ENCODE data around the gene THAP8. TPM values are rescaled to one million over a fixed set of nuclear protein-coding genes. Genes with fewer than 3 reads are reported as not detected.

Gene THAP8
- total RNA-seq, 4 donors from 2014 or later = 6.3 to 21.3 (median 12.1) TPM

DNA sequence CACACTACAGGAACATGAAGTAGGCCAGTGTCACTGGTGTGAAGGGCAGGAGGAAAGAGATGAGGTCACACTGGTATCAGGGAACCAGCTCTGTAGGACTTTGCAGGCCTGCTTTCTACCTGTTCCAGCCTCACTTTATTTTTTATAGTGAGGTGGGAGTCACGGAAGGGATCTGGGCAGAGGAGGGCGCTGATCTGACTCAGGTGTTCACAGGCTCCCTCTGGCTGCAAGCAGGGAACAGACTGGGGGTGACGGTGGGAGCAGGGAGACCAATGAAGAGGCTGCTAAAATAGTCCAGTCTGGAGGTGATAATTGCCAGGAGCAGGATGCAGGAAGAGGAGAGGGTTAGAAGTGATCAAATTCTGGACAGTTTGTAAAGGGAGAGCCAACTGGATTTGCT lies 2.8 kb downstream of the THAP8 start:
- DNase-seq (ENCODE audit: extremely low spot score) = no peak

DNA sequence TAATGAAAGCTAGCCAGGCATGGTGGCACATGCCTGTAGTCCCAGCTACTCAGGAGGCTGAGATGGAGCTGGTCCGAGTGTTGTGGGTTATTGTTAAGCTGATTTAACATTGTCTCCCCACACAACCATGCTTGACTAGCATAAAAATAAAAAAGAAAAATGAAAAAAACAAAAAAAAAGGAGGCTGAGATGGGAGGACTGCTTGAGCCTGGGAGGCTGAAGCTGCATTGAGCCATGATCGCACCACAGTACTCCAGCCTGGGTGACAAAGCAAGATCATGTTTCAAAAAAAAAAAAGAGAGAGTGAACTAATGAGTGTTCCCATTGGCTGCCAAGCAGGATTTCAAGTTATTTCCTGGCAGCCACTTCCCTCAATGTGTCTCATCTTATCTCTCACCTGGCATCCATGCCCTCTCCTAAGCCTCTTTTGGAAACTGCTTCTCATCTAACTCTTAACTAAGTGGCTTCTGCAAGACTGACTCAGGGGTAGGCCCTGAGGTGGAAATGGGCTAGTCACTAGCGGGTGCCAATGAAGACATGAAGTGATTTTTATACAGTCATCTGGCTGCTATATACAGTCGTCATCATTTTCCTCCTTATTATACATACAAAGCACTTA lies 4.9 kb downstream of the THAP8 start:
- WGBS = 98% methylated on average over 4 of the region's 4 CpGs
- H3K9me3 ChIP-seq = no peaks in the 10 kb centered on the region
- no peaks in the 10 kb centered on the region for H3K36me3 ChIP-seq
- no peaks in the 10 kb centered on the region for H3K27me3 ChIP-seq
- DNase-seq (ENCODE audit: extremely low spot score) = no peak
- TF ChIP-seq, protein P1, sequence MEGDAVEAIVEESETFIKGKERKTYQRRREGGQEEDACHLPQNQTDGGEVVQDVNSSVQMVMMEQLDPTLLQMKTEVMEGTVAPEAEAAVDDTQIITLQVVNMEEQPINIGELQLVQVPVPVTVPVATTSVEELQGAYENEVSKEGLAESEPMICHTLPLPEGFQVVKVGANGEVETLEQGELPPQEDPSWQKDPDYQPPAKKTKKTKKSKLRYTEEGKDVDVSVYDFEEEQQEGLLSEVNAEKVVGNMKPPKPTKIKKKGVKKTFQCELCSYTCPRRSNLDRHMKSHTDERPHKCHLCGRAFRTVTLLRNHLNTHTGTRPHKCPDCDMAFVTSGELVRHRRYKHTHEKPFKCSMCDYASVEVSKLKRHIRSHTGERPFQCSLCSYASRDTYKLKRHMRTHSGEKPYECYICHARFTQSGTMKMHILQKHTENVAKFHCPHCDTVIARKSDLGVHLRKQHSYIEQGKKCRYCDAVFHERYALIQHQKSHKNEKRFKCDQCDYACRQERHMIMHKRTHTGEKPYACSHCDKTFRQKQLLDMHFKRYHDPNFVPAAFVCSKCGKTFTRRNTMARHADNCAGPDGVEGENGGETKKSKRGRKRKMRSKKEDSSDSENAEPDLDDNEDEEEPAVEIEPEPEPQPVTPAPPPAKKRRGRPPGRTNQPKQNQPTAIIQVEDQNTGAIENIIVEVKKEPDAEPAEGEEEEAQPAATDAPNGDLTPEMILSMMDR (IDR thresholded peaks at IDR 0.05) = no peak
- TF ChIP-seq EP300 (IDR thresholded peaks at IDR 0.05) (no peak), POLR2AphosphoS5 (IDR thresholded peaks at IDR 0.05) (no peak), POLR2A (IDR thresholded peaks at IDR 0.05; ENCODE audit: low read depth) (no peak)
- peaks cover 0 to 52% (median 50%) of the 10 kb centered on the region in 4 donors for H3K4me1 ChIP-seq
- H3K27ac ChIP-seq (replicated peaks in 1 of 4) = peak overlapping the region in 1 of 4 donors; percentile 15
- intact Hi-C loops (cut with DNase I) = no loop called here
- no peak overlapping the region for H3K4me3 ChIP-seq

More for the DNA sequence above, 2.8 kb downstream of the THAP8 start:
- H3K4me1 ChIP-seq = peaks cover 7 to 43% (median 40%) of the 10 kb centered on the region in 4 donors
- peak overlapping the region; percentile 46 to 95 (median 74) for H3K27ac ChIP-seq (replicated peaks in 1 of 4)
- intact Hi-C loops (cut with DNase I) = no loop called here
- H3K9me3 ChIP-seq = no peaks in the 10 kb centered on the region
- no peak overlapping the region for H3K4me3 ChIP-seq
- WGBS = 44% methylated on average over 3 of the region's 3 CpGs
- TF ChIP-seq POLR2A (IDR thresholded peaks at IDR 0.05; ENCODE audit: low read depth) = no peak
- TF ChIP-seq, protein P1 (IDR thresholded peaks at IDR 0.05) = peak; percentile 24 to 48 (median 41)
- TF ChIP-seq EP300 (IDR thresholded peaks at IDR 0.05) = no peak
- no peaks in the 10 kb centered on the region for H3K36me3 ChIP-seq
- no peaks in the 10 kb centered on the region for H3K27me3 ChIP-seq

- peaks cover 0 to 62% (median 59%) of the 10 kb centered on the region in 4 donors for H3K4me1 ChIP-seq
- no peaks in the 10 kb centered on the region for H3K27me3 ChIP-seq
- H3K9me3 ChIP-seq = no peaks in the 10 kb centered on the region
- no peak overlapping the region for H3K4me3 ChIP-seq
- TF ChIP-seq, protein P1 (IDR thresholded peaks at IDR 0.05) = no peak
- TF ChIP-seq EP300 (IDR thresholded peaks at IDR 0.05) (no peak), POLR2AphosphoS5 (IDR thresholded peaks at IDR 0.05) (no peak), POLR2A (IDR thresholded peaks at IDR 0.05; ENCODE audit: low read depth) (no peak)
- no peak for DNase-seq (ENCODE audit: extremely low spot score)
- no peaks in the 10 kb centered on the region for H3K36me3 ChIP-seq
- H3K27ac ChIP-seq (replicated peaks in 1 of 4) = peak overlapping the region; percentile 62 to 79 (median 69)
- intact Hi-C loops (cut with DNase I) = no loop called here
These were observed 6.2 kb downstream of the THAP8 start for GRCh38 chr19:36047835-36048234.

- TF ChIP-seq POLR2AphosphoS5 (IDR thresholded peaks at IDR 0.05) = peak; percentile 37 to 42
- no peak for TF ChIP-seq POLR2A (IDR thresholded peaks at IDR 0.05; ENCODE audit: low read depth)
- WGBS = 69% methylated on average over 5 of the region's 5 CpGs
- no peak overlapping the region for H3K4me3 ChIP-seq
- peaks cover 0 to 68% (median 64%) of the 10 kb centered on the region in 4 donors for H3K4me1 ChIP-seq
- intact Hi-C loops (cut with DNase I) = no loop called here
- H3K36me3 ChIP-seq = no peaks in the 10 kb centered on the region
- no peaks in the 10 kb centered on the region for H3K27me3 ChIP-seq
- H3K27ac ChIP-seq (replicated peaks in 1 of 4) = peak overlapping the region; percentile 62 to 79 (median 69)
- no peak for DNase-seq (ENCODE audit: extremely low spot score)
- no peaks in the 10 kb centered on the region for H3K9me3 ChIP-seq
These were observed 7.5 kb downstream of the THAP8 start for GRCh38 chr19:36046443-36047050.

DNA sequence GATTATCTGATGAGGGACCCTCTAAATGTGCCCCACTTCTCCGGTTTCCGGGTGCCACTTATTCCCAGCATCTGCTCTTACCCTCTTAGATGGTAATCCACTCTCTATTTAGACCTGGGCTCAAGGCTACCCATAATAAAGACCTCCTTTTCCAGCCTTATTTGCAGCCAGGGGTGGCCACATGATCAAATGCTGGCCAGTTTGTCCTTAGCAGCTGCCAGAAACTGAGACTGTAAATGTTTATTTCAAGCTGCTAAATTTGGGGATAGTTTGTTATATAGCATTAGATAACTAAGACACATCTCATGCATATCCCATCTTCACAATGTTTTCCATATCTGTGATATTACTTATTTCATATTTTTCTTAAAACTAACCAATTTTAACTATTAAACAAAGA lies 10.1 kb downstream of the THAP8 start:
- DNase-seq (ENCODE audit: extremely low spot score) = no peak
- TF ChIP-seq EP300 (IDR thresholded peaks at IDR 0.05) = no peak
- H3K9me3 ChIP-seq = no peaks in the 10 kb centered on the region
- H3K27ac ChIP-seq (replicated peaks in 1 of 4) = peak overlapping the region; percentile 71 to 79 (median 76)
- WGBS = 80% methylated on average over 2 of the region's 2 CpGs
- H3K4me3 ChIP-seq = no peak overlapping the region
- intact Hi-C loops (cut with DNase I) = no loop called here
- H3K36me3 ChIP-seq = peaks cover 8 to 11% (median 10%) of the 10 kb centered on the region in 4 donors
- H3K27me3 ChIP-seq = no peaks in the 10 kb centered on the region
- peaks cover 0 to 76% (median 67%) of the 10 kb centered on the region in 4 donors for H3K4me1 ChIP-seq

Measured in esophagus muscularis mucosa (tissue), 4 donors.